ENCODE measurements around the gene CABP7. TPM values are rescaled to one million over a fixed set of nuclear protein-coding genes. Genes with fewer than 3 reads are reported as not detected.

CABP7 gene
- total RNA-seq, 6 donors from 2014 or later = 0.15 to 0.44 TPM; not detected in 4

DNA sequence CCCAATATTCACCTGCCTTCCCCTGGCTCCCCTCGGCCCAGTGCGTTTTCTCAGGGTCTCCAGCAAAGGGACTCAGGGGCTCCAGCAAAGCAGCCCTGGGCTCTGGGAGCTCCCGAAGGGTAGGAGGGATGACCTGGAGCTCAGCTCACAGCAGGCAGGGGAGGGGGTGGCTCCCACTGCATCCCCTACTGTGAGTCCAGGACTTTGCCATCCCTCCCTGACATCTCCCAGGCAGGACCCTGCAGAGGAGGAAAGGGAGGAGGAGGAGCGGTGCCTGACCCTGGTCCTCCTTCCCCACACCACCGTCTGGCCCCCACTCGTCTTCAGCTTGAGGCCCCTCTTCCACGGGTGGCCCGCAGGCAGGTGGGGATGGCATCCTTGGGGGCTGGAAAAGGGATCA, 5.0 kb downstream of the CABP7 start:
- Histone ChIP-seq H3K9me3 (no peaks in the 10 kb centered on the region), H3K4me1 (peaks cover 7 to 13% (median 9%) of the 10 kb centered on the region in 4 donors), H3K27me3 (peaks cover 0 to 18% (median 7%) of the 10 kb centered on the region in 4 donors), H3K4me3 (no peak overlapping the region), H3K36me3 (peaks cover 0 to 2% (median under 1%) of the 10 kb centered on the region in 4 donors), H3K27ac (no peak overlapping the region)
- no peak for DNase-seq
- no peak for ATAC-seq (ENCODE audit: low FRiP score in 2 of 2)
- no peak for TF ChIP-seq EP300 (IDR thresholded peaks at IDR 0.05)
- no peak for TF ChIP-seq POLR2AphosphoS5 (IDR thresholded peaks at IDR 0.05)
- TF ChIP-seq POLR2A (IDR thresholded peaks at IDR 0.05) = no peak
- TF ChIP-seq CTCF (IDR thresholded peaks at IDR 0.05) = no peak
- WGBS, 2 donors = 54 to 64% methylated on average over 8 of the region's 8 CpGs

GRCh38 chr22:29726106-29726505, 6.3 kb downstream of the CABP7 start:
- 93 to 100% methylated on average over 1 to 3 of the region's 7 CpGs for WGBS, 2 donors
- Histone ChIP-seq H3K27me3 (peaks cover 0 to 6% (median 2%) of the 10 kb centered on the region in 4 donors), H3K9me3 (no peaks in the 10 kb centered on the region), H3K36me3 (peaks cover 0 to 15% (median 7%) of the 10 kb centered on the region in 4 donors), H3K27ac (no peak overlapping the region), H3K4me1 (peaks cover 0 to under 1% (median 0%) of the 10 kb centered on the region in 4 donors), H3K4me3 (no peak overlapping the region)
- DNase-seq (no peak), ATAC-seq (ENCODE audit: low FRiP score in 2 of 2) (no peak)
- TF ChIP-seq EP300 (IDR thresholded peaks at IDR 0.05) (no peak), CTCF (IDR thresholded peaks at IDR 0.05) (no peak), POLR2AphosphoS5 (IDR thresholded peaks at IDR 0.05) (no peak), POLR2A (IDR thresholded peaks at IDR 0.05) (no peak)

GRCh38 chr22:29726512-29727130, 6.8 kb downstream of the CABP7 start:
- H3K4me1 ChIP-seq = no peaks in the 10 kb centered on the region
- H3K36me3 ChIP-seq = peaks cover 0 to 19% (median 9%) of the 10 kb centered on the region in 4 donors
- H3K9me3 ChIP-seq = no peaks in the 10 kb centered on the region
- 54 to 58% methylated on average over 6 to 14 of the region's 15 CpGs for WGBS, 2 donors
- no peak overlapping the region for H3K4me3 ChIP-seq
- no peak overlapping the region for H3K27ac ChIP-seq
- no peak for TF ChIP-seq POLR2A (IDR thresholded peaks at IDR 0.05)
- no peak for TF ChIP-seq POLR2AphosphoS5 (IDR thresholded peaks at IDR 0.05)
- no peak for TF ChIP-seq CTCF (IDR thresholded peaks at IDR 0.05)
- no peak for TF ChIP-seq EP300 (IDR thresholded peaks at IDR 0.05)
- DNase-seq (no peak), ATAC-seq (ENCODE audit: low FRiP score in 2 of 2) (no peak)
- H3K27me3 ChIP-seq = peaks cover 0 to under 1% (median 0%) of the 10 kb centered on the region in 4 donors

- H3K4me1 ChIP-seq = no peaks in the 10 kb centered on the region
- peaks cover 0 to 19% (median 9%) of the 10 kb centered on the region in 4 donors for H3K36me3 ChIP-seq
- no peaks in the 10 kb centered on the region for H3K9me3 ChIP-seq
- peak in 1 of 2 donors; percentile 50 for ATAC-seq (ENCODE audit: low FRiP score in 2 of 2)
- no peak overlapping the region for H3K4me3 ChIP-seq
- H3K27me3 ChIP-seq = no peaks in the 10 kb centered on the region
- WGBS, 2 donors = 0 to 4% methylated on average over 2 to 9 of the region's 17 CpGs
- TF ChIP-seq CTCF (IDR thresholded peaks at IDR 0.05) (peak in 4 of 6 experiments; percentile 10 to 34 (median 14)), POLR2A (IDR thresholded peaks at IDR 0.05) (no peak)
- peak in 1 of 2 donors; percentile 35 for DNase-seq
- H3K27ac ChIP-seq = no peak overlapping the region
These were observed 7.3 kb downstream of the CABP7 start for GRCh38 chr22:29727131-29727523.

GRCh38 chr22:29729161-29729560, 9.4 kb downstream of the CABP7 start:
- TF ChIP-seq CTCF (IDR thresholded peaks at IDR 0.05) = no peak
- TF ChIP-seq POLR2A (IDR thresholded peaks at IDR 0.05) = no peak
- no peak for TF ChIP-seq EP300 (IDR thresholded peaks at IDR 0.05)
- no peak for TF ChIP-seq POLR2AphosphoS5 (IDR thresholded peaks at IDR 0.05)
- no peak overlapping the region for H3K4me3 ChIP-seq
- peak in 1 of 2 donors; percentile 80 for DNase-seq
- WGBS, 2 donors = 94 to 96% methylated on average over 15 to 16 of the region's 20 CpGs
- H3K4me1 ChIP-seq = no peaks in the 10 kb centered on the region
- H3K27ac ChIP-seq = no peak overlapping the region
- no peaks in the 10 kb centered on the region for H3K27me3 ChIP-seq
- H3K9me3 ChIP-seq = no peaks in the 10 kb centered on the region
- peaks cover 0 to 30% (median 15%) of the 10 kb centered on the region in 4 donors for H3K36me3 ChIP-seq
- no peak for ATAC-seq (ENCODE audit: low FRiP score in 2 of 2)

Data from upper lobe of left lung (tissue), 6 donors.